Esophagus mucosa (tissue), 1 donor: Measurements from ENCODE around the gene CLEC2D. TPM values are rescaled to one million over a fixed set of nuclear protein-coding genes. Genes with fewer than 3 reads are reported as not detected.
"Not testable (repeated sequence)": the region's sequence is repeated elsewhere in the genome, so short reads cannot be mapped to it uniquely, and the experiment has no call there.

Source experiments
- ATAC-seq: fragments of 200-7000 bp; cut with Tn5 transposase; one replicate; pipeline ENCODE4 v1.9.1; 2020
- total RNA-seq: library from RNA; stranded (reverse); gene quantifications from one replicate; pipeline ENCODE4 v1.2.4, GENCODE V29; 2023
- donor health status: DM: yes; HTN: yes; CAD: no.

Gene CLEC2D, protein sequence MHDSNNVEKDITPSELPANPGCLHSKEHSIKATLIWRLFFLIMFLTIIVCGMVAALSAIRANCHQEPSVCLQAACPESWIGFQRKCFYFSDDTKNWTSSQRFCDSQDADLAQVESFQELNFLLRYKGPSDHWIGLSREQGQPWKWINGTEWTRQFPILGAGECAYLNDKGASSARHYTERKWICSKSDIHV
- total RNA-seq, result 3.7 TPM

DNA sequence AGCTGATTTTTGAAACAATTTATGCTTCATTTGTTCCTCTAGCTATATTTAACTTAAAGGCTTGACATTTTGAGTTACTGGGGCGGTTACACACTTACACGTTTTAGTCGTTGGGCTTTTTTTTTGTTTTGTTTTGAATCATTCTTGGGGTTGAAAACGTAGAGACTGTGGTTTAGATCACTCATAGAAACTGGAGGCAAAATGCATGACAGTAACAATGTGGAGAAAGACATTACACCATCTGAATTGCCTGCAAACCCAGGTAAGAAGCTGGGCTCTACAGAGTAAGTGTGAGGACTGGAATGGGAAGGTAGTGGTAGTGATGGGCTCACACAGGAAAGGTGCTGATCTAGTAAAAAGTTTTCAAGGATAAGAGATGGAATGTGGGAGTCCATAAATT, at the start of gene CLEC2D:
Gene CLEC2D (plus strand): TSS at position 180 of the 400 bp plus-strand sequence. CDS start 22 bp downstream, at position 202.
- no peak for ATAC-seq

DNA sequence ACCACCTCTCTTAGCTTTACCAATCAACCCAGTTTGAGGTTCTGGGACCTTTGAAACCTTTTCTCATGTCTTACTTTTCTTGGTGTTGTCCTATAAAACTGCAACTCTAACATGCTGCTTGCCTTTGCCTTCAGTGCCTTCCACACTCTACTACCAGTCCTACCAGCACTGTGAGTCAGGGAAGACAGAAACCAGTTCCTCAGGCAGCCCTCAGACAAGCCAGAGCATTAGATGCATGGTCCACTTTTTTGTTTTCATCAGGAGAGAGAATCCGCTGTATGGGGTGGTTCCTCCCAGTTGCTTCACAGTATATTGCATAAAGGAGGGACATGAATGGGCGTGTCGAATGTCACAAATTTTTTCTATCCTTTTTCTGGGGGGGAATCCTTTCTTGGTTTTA, 44.5 kb upstream of the CLEC2D start:
- ATAC-seq, result peak; percentile 92

GRCh38 chr12:9626291-9626690, 43.2 kb upstream of the CLEC2D start:
- ATAC-seq, result no peak

- no peak for ATAC-seq
Measured at GRCh38 chr12:9626821-9627220, 42.7 kb upstream of the CLEC2D start.

GRCh38 chr12:9632766-9633165, 36.7 kb upstream of the CLEC2D start:
- no peak for ATAC-seq

DNA sequence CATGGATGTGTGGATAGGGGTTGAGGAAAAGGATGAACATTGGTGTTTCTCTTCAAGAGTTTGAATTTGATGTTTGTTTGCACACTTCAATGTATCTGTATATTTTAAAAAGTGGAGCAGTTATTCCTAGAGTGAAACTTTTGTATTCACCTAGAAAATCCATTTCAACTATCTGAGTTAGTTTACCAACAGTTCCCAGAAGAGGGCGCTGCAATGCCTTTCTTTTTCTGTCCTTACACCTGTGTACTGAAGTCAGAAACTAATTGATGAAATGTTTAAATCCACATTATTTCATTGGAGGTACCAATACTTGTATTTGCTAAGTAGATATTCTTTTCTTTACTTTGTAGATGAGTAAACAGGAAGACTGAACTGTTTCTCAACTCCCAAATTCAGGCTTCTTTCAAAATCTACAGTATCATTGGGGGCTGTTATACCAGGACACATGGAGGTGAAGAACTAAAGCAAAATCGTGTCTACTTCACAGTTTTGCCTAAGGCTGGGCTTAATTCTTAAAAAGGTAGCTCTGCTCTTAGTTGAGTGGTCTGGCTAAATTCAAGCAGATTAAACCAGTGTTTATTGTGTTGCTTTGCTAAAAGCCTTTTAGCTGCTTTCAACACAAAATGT, 35.2 kb upstream of the CLEC2D start:
- peak; percentile 73 for ATAC-seq

GRCh38 chr12:9634969-9635754, 34.4 kb upstream of the CLEC2D start:
- ATAC-seq, result no peak

- no peak for ATAC-seq
Measured at GRCh38 chr12:9636150-9636850, 33.2 kb upstream of the CLEC2D start.

- ATAC-seq, result no peak
Measured at GRCh38 chr12:9636851-9637206, 32.7 kb upstream of the CLEC2D start.

DNA sequence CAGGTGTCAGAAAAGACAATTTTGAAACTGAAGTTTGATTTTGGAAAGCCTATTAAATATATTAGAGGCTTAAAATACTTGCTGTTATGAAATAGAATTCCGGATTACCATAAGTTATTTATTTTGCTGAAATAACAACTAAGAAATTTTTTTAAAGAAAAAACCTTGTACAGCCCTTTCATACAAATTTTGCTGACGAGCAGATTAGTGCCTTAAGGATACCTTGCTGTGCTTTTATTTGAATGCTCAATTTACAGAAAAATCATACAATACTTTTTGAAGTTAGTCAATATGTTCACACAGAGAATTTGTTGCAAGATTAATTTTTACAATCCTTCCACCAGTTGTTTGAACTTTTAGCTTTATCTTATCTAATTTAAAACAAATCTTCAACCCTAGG, 29.5 kb upstream of the CLEC2D start:
- no peak for ATAC-seq

GRCh38 chr12:9642606-9643265, 26.8 kb upstream of the CLEC2D start:
- ATAC-seq, result no peak

- ATAC-seq, result no peak
Measured at GRCh38 chr12:9643266-9643660, 26.2 kb upstream of the CLEC2D start.

GRCh38 chr12:9644985-9645551, 24.4 kb upstream of the CLEC2D start:
- not testable (repeated sequence) for ATAC-seq

- no peak for ATAC-seq
Measured at GRCh38 chr12:9646794-9647781, 22.4 kb upstream of the CLEC2D start.

DNA sequence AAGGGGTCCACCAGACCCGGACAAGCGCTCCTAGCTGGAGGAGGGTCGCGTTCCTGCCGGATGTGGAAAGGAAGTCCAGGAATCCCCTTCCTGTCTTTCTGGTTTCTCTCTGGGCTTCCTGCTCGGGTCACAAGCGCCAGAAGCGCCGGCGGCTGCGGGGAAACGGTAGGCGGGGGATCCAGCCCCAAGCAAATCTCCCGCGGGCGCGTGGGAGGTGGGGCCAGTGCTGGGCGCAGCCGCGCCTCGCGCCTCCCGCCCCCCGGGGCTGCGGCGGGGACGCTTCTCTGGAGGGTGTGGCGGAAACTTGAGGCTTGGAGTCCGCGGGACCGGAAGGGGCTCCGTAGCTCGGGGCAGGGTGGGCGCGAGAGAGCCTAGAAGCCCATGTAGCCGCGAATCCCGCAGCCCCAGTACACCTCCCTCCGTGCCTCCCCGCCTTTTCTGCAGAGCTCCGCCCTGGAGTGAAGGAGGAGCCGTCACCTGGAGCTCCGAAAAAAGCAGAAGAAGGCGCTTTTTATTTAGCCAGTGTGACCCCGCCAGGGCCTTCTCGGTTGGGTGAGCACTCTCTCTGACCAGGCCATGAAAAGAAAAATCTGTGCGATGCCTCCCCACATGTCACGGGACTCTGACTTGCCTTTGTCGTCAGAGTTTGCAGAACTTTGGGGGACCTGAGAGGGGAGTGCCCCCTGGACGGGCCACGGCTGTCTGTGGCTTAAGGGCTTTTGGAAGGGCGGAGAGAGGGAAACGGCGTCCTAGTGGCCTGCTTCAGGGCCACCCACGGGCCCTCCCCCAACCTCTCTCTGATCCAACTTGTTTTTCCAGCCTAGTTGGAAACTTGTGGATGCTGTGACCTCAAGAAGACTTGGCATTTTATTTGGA, 21.4 kb upstream of the CLEC2D start:
- ATAC-seq, result peak; percentile 88

DNA sequence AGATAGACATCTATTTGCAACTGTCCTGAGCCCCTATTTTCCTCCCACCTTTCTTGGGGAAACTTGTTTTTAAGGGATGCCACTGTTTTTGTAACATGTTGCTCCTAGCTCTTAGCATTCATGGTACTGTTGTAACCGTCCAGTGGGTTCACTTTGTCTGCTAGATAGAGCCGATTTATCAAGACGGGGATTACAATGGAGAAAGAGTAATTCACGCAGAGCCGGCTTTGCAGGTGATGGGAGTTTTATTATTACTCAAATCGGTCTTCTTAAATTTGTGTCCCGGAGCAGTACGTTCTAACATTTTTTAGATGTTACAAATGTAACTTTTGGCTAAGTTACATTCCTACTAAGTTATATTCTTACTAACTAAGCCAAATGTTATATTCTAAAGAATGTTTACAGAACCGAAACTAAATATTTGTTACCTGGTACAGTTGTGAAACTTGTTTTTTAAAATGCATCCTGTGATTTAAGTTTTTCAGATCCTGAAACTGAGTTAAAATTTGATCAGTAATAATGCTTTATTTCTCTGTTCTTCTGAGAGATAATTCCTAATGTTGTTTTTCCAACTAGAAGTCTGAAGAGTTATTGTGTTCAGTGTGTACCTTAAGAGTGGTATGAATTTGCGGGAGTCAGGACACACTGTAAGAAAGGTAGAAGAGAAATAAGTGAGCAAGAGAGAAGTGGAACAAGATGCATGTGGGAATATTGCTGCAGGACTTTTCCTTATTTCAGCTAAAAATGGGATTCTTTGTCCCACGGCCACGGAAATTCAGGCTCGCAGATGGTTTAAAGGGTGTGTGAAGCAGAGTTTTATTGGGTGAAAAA, 20.6 kb upstream of the CLEC2D start:
- peak; percentile 3 for ATAC-seq

- no peak for ATAC-seq
Measured at GRCh38 chr12:9649532-9649940, 20.0 kb upstream of the CLEC2D start.

DNA sequence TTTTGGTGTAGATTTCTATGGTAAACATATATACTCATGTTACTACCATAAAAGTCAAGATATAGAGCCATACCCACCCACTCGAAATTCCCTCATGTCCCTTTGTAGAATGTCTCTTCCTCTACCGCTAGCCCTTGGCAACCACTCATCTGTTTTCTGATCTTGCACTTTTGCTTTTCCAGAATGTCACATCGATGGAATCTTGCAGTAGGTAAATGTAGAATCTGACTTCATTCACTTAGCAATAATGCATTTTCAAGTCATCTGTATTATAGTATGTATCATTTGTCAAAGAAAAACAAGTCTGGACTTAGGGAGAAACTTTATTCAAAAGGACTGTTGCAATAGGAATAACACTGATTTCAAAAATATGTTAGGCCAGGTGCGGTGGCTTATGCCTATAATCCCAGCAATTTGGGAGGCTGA, 19.3 kb upstream of the CLEC2D start:
- no peak for ATAC-seq

- ATAC-seq, result no peak
Measured at GRCh38 chr12:9651265-9651729, 18.2 kb upstream of the CLEC2D start.
